GM12892 (cell line): ENCODE measurements around the gene GNAZ.

Source experiments
- DNase-seq: peaks from one replicate; pipeline ENCODE4 v3.0.0; 2011; ENCODE audit not compliant: insufficient read length
- FAIRE-seq: peaks from 2 replicates; lab custom pipeline; 2011; peaks lifted over from hg19 to GRCh38; lab: Jason Lieb, UNC
- POLR2A ChIP-seq: IDR thresholded peaks from 2 replicates; pipeline ENCODE4 v1.6.1; 2011; ENCODE audit warnings: low read depth, low read length, control low read depth
- POLR2AphosphoS5 ChIP-seq: IDR thresholded peaks from 2 replicates; pipeline ENCODE4 v1.6.1; 2011; ENCODE audit warnings: low read depth, low read length, control low read depth
- TAF1 ChIP-seq: IDR thresholded peaks from 2 replicates; pipeline ENCODE4 v1.6.1; 2011; ENCODE audit warnings: low read depth, mild to moderate bottlenecking, control low read depth, low read length, borderline replicate concordance

The GNAZ gene

DNA sequence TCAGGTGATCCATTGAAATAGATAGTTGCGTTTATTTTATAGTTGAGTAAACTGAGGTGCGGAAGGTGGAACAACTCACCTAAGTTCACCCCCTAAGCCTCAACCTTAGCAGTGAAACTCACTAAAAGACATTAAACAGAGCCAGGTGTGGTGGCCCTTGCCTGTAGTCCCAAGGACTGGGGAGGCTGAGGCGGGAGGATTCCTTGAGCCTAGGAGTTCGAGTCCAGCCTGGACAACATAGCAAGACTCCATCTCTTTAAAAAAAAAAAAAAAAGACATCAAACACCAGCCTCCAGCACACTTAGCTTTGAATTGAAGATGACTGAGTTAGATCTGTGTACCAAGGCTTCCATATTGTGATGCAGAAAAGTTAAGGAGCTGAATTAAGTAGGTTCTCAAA, 74.1 kb downstream of the GNAZ start:
- DNase-seq = no peak
- TF ChIP-seq POLR2AphosphoS5 (no peak), TAF1 (no peak), POLR2A (no peak)
- FAIRE-seq = no peak

- TF ChIP-seq TAF1 = no peak
- no peak for TF ChIP-seq POLR2AphosphoS5
- TF ChIP-seq POLR2A = no peak
- FAIRE-seq (peak; percentile 78), DNase-seq (peak; percentile 79)
Observed at GRCh38 chr22:23144932-23145877, 74.9 kb downstream of the GNAZ start, which contains the start of gene RAB36. Gene RAB36 (plus strand): TSS chr22:23145477. CDS start chr22:23146617, 1,140 bp downstream.

DNA sequence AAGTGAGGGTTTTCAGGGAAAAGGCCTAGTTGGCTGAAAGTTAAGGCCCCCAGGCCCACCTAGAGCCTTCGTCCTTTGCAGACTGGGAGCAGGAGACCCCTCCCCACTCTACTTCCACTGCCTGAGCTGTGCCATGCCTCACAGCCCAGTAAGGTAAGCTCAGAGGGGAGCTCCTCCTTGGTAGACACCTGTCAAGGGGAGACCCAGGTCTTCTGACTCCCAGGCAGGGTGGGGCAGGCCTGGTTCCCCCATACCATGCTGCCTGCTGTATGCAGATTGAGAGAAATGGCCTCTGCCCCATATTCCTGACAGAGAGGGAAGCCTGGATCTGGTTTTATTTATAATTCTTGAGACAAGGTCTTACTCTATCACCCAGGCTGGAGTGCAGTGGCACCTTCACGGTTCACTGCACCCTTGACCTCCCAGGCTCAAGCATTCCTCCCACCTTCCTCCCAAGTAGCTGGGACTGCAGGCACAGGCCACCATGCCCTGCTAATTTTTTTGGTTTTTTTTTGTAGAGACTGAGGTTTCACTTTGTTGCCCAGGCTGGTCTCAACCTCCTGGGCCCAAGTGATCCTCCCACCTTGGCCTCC, 75.7 kb downstream of the GNAZ start:
- TF ChIP-seq TAF1 (no peak), POLR2AphosphoS5 (no peak), POLR2A (no peak)
- DNase-seq (no peak), FAIRE-seq (no peak)

GRCh38 chr22:23146478-23147205, 76.3 kb downstream of the GNAZ start:
- no peak for TF ChIP-seq POLR2A
- no peak for TF ChIP-seq TAF1
- no peak for TF ChIP-seq POLR2AphosphoS5
- DNase-seq (no peak), FAIRE-seq (no peak)

DNA sequence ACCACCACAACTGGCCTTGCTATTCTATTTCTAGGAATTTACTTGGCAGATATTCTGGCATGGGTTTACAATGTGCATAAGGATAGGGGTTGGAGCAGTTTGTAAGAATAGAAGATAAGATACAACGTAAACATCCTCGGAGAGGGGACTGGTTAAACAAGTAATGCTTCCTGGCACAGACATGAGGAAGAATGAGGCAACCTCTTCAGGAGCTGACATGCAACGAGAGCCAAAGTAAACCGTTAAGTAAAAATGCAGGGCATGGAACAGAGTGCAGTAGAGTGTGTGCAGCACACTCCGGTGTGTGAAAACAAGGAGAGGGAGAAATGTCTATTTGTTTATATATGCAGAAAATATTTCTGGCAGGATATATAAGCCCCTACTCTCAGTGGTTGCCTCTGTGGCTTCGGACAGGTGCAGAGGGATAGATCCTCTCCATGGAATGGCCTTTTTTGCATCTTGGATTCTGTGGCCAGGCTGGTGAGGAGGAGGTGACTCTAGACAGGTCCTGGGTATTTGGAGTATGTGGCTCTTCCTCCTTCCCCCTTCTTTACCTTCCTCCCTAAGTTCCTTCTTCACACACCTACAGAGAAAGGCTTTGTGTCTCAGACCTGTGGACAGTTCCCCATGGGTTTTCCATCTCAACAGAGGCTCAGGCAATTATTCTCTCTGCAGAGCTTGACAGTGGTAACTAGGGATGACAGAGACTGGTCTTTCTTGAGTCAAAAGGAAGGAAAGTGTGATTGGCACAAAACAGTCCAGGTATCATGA, 77.5 kb downstream of the GNAZ start:
- FAIRE-seq (no peak), DNase-seq (no peak)
- TF ChIP-seq POLR2AphosphoS5 (no peak), TAF1 (no peak), POLR2A (no peak)

DNA sequence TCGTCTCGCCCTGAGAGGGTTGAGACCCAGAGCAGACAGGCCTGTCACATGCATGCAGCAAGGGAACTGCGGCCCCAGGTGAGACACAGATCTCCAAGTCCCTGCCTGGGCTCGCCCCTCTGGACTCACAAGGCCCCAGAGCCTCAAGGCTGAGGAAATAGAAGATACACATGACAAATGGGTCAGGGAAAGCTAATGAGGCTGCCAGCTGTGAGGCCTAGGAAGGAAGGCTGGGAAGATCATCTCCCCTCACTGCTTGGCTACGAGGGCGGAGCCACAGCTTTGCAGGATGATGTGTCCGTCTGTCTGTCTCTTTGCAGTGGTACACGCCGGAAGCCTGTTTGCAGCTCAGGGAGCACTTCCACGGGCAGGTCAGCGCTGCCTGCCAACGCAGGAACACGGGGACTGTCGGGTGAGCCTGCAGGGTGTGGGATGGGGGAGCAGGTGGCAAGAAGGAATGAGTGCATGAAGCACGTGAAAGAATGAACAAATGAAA, 79.5 kb downstream of the GNAZ start:
- TF ChIP-seq POLR2AphosphoS5 (no peak), TAF1 (no peak), POLR2A (no peak)
- no peak for DNase-seq
- FAIRE-seq = no peak

GRCh38 chr22:23150762-23151161, 80.4 kb downstream of the GNAZ start:
- FAIRE-seq = no peak
- no peak for TF ChIP-seq POLR2A
- no peak for TF ChIP-seq POLR2AphosphoS5
- TF ChIP-seq TAF1 = no peak
- no peak for DNase-seq

GRCh38 chr22:23151827-23152226, 81.5 kb downstream of the GNAZ start:
- FAIRE-seq = no peak
- no peak for DNase-seq
- TF ChIP-seq POLR2A (no peak), POLR2AphosphoS5 (no peak), TAF1 (no peak)

GRCh38 chr22:23152238-23153114, 82.2 kb downstream of the GNAZ start:
- DNase-seq = no peak
- TF ChIP-seq POLR2AphosphoS5 = no peak
- 0 out of 2 replicates have a peak, but pooled peaks have one; percentile 7 for TF ChIP-seq TAF1
- no peak for TF ChIP-seq POLR2A
- no peak for FAIRE-seq

- DNase-seq (no peak), FAIRE-seq (no peak)
- TF ChIP-seq TAF1 (no peak), POLR2AphosphoS5 (no peak), POLR2A (no peak)
Observed at GRCh38 chr22:23153994-23154393, 83.7 kb downstream of the GNAZ start.
